ENCODE results near the gene THBS3. TPM values are rescaled to one million over a fixed set of nuclear protein-coding genes. Genes with fewer than 3 reads are reported as not detected.

Gene THBS3
- polyA plus RNA-seq, 1 donor (not counting 4 experiments of a cell fraction or from before 2014, with no cell fraction given), result 16.2 TPM

- dilution Hi-C loops (cut with MboI; ENCODE audit: extremely low pct_ligation_motif_present, low sequenced_read_pairs), result no loop called here
- Histone ChIP-seq H3K9ac (ENCODE audit: control insufficient read depth, extremely low read depth, insufficient read depth, low read length) (no peak overlapping the region), H3K4me1 (ENCODE audit: control insufficient read depth, extremely low read depth, insufficient read depth, low read length) (peaks cover 5% of the 10 kb centered on the region), H3K36me3 (ENCODE audit: control insufficient read depth in 2 of 2, extremely low read depth in 1 of 2, insufficient read depth in 2 of 2, low read length in 2 of 2) (no peaks in the 10 kb centered on the region), H3K9me3 (ENCODE audit: control insufficient read depth, low read depth, low read length) (no peaks in the 10 kb centered on the region), H3K4me2 (ENCODE audit: control insufficient read depth, extremely low read depth, insufficient read depth, low read depth, low read length) (no peak overlapping the region), H3K79me2 (ENCODE audit: control insufficient read depth, insufficient read depth, low read length) (no peaks in the 10 kb centered on the region), H3K4me3 (ENCODE audit: control insufficient read depth in 2 of 3, extremely low read depth in 1 of 3, insufficient read depth in 2 of 3, low read depth in 1 of 3, low read length in 3 of 3) (no peak overlapping the region), H2AFZ (ENCODE audit: control insufficient read depth, low read length) (no peak overlapping the region), H3K27ac (ENCODE audit: control insufficient read depth, insufficient read depth, low read length) (no peak overlapping the region), H3K27me3 (ENCODE audit: control insufficient read depth, extremely low read depth, insufficient read depth, low read length) (no peaks in the 10 kb centered on the region), H3K9me1 (ENCODE audit: control insufficient read depth, extremely low read depth, insufficient read depth, low read length) (no peaks in the 10 kb centered on the region), H4K20me1 (ENCODE audit: control insufficient read depth, extremely low read depth, insufficient read depth, low read length) (no peaks in the 10 kb centered on the region)
- FAIRE-seq, result no peak
- DNase-seq (ENCODE audit: low read depth, low spot score), result no peak
- TF ChIP-seq, protein P1, sequence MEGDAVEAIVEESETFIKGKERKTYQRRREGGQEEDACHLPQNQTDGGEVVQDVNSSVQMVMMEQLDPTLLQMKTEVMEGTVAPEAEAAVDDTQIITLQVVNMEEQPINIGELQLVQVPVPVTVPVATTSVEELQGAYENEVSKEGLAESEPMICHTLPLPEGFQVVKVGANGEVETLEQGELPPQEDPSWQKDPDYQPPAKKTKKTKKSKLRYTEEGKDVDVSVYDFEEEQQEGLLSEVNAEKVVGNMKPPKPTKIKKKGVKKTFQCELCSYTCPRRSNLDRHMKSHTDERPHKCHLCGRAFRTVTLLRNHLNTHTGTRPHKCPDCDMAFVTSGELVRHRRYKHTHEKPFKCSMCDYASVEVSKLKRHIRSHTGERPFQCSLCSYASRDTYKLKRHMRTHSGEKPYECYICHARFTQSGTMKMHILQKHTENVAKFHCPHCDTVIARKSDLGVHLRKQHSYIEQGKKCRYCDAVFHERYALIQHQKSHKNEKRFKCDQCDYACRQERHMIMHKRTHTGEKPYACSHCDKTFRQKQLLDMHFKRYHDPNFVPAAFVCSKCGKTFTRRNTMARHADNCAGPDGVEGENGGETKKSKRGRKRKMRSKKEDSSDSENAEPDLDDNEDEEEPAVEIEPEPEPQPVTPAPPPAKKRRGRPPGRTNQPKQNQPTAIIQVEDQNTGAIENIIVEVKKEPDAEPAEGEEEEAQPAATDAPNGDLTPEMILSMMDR (optimal IDR thresholded peaks at IDR 0.05 in 1 of 3, IDR thresholded peaks at IDR 0.05 in 1 of 3, conservative IDR thresholded peaks at IDR 0.05 in 1 of 3; ENCODE audit: extremely low read depth in 1 of 3, insufficient read depth in 2 of 3, low read length in 3 of 3), result no peak
- TF ChIP-seq EZH2 (IDR thresholded peaks at IDR 0.05; ENCODE audit: low read length), result no peak
Observed at GRCh38 chr1:155187456-155187891, 20.2 kb downstream of the THBS3 start.

GRCh38 chr1:155186794-155187455 is 20.8 kb downstream of the THBS3 start:
- H3K79me2 ChIP-seq (ENCODE audit: control insufficient read depth, insufficient read depth, low read length), result no peaks in the 10 kb centered on the region
- no peak overlapping the region for H3K27ac ChIP-seq (ENCODE audit: control insufficient read depth, insufficient read depth, low read length)
- no peaks in the 10 kb centered on the region for H4K20me1 ChIP-seq (ENCODE audit: control insufficient read depth, extremely low read depth, insufficient read depth, low read length)
- H2AFZ ChIP-seq (ENCODE audit: control insufficient read depth, low read length), result no peak overlapping the region
- no peak for TF ChIP-seq EZH2 (IDR thresholded peaks at IDR 0.05; ENCODE audit: low read length)
- TF ChIP-seq, protein P1 (optimal IDR thresholded peaks at IDR 0.05 in 1 of 3, IDR thresholded peaks at IDR 0.05 in 1 of 3, conservative IDR thresholded peaks at IDR 0.05 in 1 of 3; ENCODE audit: extremely low read depth in 1 of 3, insufficient read depth in 2 of 3, low read length in 3 of 3), result no peak
- DNase-seq (ENCODE audit: low read depth, low spot score) (no peak), FAIRE-seq (no peak)
- dilution Hi-C loops (cut with MboI; ENCODE audit: extremely low pct_ligation_motif_present, low sequenced_read_pairs), result no loop called here
- no peak overlapping the region for H3K9ac ChIP-seq (ENCODE audit: control insufficient read depth, extremely low read depth, insufficient read depth, low read length)
- no peaks in the 10 kb centered on the region for H3K36me3 ChIP-seq (ENCODE audit: control insufficient read depth in 2 of 2, extremely low read depth in 1 of 2, insufficient read depth in 2 of 2, low read length in 2 of 2)
- H3K9me3 ChIP-seq (ENCODE audit: control insufficient read depth, low read depth, low read length), result no peaks in the 10 kb centered on the region
- no peak overlapping the region for H3K4me2 ChIP-seq (ENCODE audit: control insufficient read depth, extremely low read depth, insufficient read depth, low read depth, low read length)
- peaks cover 5% of the 10 kb centered on the region for H3K4me1 ChIP-seq (ENCODE audit: control insufficient read depth, extremely low read depth, insufficient read depth, low read length)
- H3K27me3 ChIP-seq (ENCODE audit: control insufficient read depth, extremely low read depth, insufficient read depth, low read length), result no peaks in the 10 kb centered on the region
- H3K9me1 ChIP-seq (ENCODE audit: control insufficient read depth, extremely low read depth, insufficient read depth, low read length), result no peaks in the 10 kb centered on the region
- no peak overlapping the region for H3K4me3 ChIP-seq (ENCODE audit: control insufficient read depth in 2 of 3, extremely low read depth in 1 of 3, insufficient read depth in 2 of 3, low read depth in 1 of 3, low read length in 3 of 3)
